NT2/D1 (cell line): ENCODE results near the gene NOS1.

Source experiments
- SUZ12 ChIP-seq: IDR thresholded peaks from 2 replicates; pipeline ENCODE4 v1.6.1; 2011; ENCODE audit not compliant: insufficient read length, insufficient read depth; ENCODE audit errors: extremely low read depth
- YY1 ChIP-seq: IDR thresholded peaks from 2 replicates; pipeline ENCODE4 v1.6.1; 2011; ENCODE audit not compliant: insufficient read length, insufficient read depth
- ZNF274 ChIP-seq: IDR thresholded peaks from 2 replicates; pipeline ENCODE4 v1.6.1; 2011; ENCODE audit warnings: mild to moderate bottlenecking, low read depth, low read length

- TF ChIP-seq ZNF274 (no peak), YY1 (no peak), SUZ12 (no peak)
These were observed 33.1 kb upstream of the NOS1 start for GRCh38 chr12:117394491-117394890.
